ENCODE measurements around the gene MAEA. TPM values are rescaled to one million over a fixed set of nuclear protein-coding genes. Genes with fewer than 3 reads are reported as not detected.

The MAEA gene
- total and polyA plus RNA-seq, 2 experiments from 2014 or later, result 66.6 to 73.2 TPM

- H3K4me1 ChIP-seq (ENCODE audit: insufficient read depth), result no peaks in the 10 kb centered on the region
- H3K79me2 ChIP-seq, result no peaks in the 10 kb centered on the region
- H3K9me3 ChIP-seq (ENCODE audit: low read depth), result no peaks in the 10 kb centered on the region
- no peak overlapping the region for H2AFZ ChIP-seq
- no peaks in the 10 kb centered on the region for H3K27me3 ChIP-seq
- no peaks in the 10 kb centered on the region for H4K20me1 ChIP-seq (ENCODE audit: insufficient read depth, poor library complexity, severe bottlenecking)
- TF ChIP-seq EZH2 (IDR thresholded peaks at IDR 0.05; ENCODE audit: borderline replicate concordance), result no peak
- TF ChIP-seq, protein P1, sequence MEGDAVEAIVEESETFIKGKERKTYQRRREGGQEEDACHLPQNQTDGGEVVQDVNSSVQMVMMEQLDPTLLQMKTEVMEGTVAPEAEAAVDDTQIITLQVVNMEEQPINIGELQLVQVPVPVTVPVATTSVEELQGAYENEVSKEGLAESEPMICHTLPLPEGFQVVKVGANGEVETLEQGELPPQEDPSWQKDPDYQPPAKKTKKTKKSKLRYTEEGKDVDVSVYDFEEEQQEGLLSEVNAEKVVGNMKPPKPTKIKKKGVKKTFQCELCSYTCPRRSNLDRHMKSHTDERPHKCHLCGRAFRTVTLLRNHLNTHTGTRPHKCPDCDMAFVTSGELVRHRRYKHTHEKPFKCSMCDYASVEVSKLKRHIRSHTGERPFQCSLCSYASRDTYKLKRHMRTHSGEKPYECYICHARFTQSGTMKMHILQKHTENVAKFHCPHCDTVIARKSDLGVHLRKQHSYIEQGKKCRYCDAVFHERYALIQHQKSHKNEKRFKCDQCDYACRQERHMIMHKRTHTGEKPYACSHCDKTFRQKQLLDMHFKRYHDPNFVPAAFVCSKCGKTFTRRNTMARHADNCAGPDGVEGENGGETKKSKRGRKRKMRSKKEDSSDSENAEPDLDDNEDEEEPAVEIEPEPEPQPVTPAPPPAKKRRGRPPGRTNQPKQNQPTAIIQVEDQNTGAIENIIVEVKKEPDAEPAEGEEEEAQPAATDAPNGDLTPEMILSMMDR (IDR thresholded peaks at IDR 0.05; ENCODE audit: poor library complexity), result no peak
- no peak for TF ChIP-seq EZH2phosphoT487 (IDR thresholded peaks at IDR 0.05; ENCODE audit: low read depth, severe bottlenecking, unreplicated experiment)
- no peak overlapping the region for H3K4me2 ChIP-seq
- no peaks in the 10 kb centered on the region for H3K9me2 ChIP-seq (replicated peaks; ENCODE audit: insufficient read depth)
- H3K4me3 ChIP-seq, result no peak overlapping the region
- H3K36me3 ChIP-seq (replicated peaks; ENCODE audit: insufficient read depth, low read depth), result no peaks in the 10 kb centered on the region
- whole genome bisulfite sequencing (ENCODE audit: low lambda C conversion rate, missing lambda C conversion rate), result 79% methylated on average over 13 of the region's 18 CpGs
- DNase-seq (ENCODE audit: low spot score), result no peak
- H3K27ac ChIP-seq, result no peak overlapping the region
Observed at GRCh38 chr4:1369091-1369450, 79.4 kb downstream of the MAEA start.

DNA sequence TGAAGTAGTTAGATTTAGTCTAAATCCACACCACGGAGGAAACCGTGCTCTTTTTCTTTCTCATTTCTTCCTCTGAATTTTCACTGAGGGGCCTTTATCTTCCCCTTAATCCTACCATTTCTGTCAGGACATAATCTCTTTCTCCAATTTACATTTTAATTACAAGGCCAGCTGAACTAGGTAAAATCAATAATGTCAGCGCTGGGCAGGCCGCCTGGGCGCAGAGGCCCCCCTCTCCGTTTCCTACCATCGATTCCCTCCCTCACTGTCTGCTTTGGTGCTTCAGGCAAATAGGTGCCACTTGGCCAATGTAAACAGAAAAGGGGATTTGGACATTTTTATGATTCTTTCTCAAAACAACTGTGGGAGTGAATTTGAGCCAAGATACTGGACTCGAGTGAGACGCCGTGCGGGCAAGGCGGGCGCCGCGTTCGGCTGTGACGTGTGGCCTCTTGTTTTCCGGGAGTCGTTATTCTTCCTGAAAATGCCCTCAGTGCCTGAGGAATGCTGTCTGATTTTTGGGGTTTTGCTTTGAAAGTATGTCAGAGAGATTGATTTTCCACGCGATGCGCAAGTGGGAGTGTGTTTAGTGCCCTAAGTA lies 79.9 kb downstream of the MAEA start:
- 77% methylated on average over 22 of the region's 22 CpGs for WGBS (ENCODE audit: low lambda C conversion rate, missing lambda C conversion rate)

GRCh38 chr4:1370321-1371124 lies 80.8 kb downstream of the MAEA start:
- Histone ChIP-seq H3K79me2 (no peaks in the 10 kb centered on the region), H3K4me3 (no peak overlapping the region), H3K4me1 (ENCODE audit: insufficient read depth) (no peaks in the 10 kb centered on the region), H3K27me3 (no peaks in the 10 kb centered on the region), H4K20me1 (ENCODE audit: insufficient read depth, poor library complexity, severe bottlenecking) (no peaks in the 10 kb centered on the region), H2AFZ (no peak overlapping the region), H3K27ac (no peak overlapping the region), H3K36me3 (replicated peaks; ENCODE audit: insufficient read depth, low read depth) (no peaks in the 10 kb centered on the region), H3K9me3 (ENCODE audit: low read depth) (no peaks in the 10 kb centered on the region), H3K4me2 (no peak overlapping the region), H3K9me2 (replicated peaks; ENCODE audit: insufficient read depth) (no peaks in the 10 kb centered on the region)
- DNase-seq (ENCODE audit: low spot score), result no peak
- 94% methylated on average over 29 of the region's 29 CpGs for WGBS (ENCODE audit: low lambda C conversion rate, missing lambda C conversion rate)
- TF ChIP-seq, protein P1 (IDR thresholded peaks at IDR 0.05; ENCODE audit: poor library complexity), result no peak
- TF ChIP-seq EZH2 (IDR thresholded peaks at IDR 0.05; ENCODE audit: borderline replicate concordance) (no peak), EZH2phosphoT487 (IDR thresholded peaks at IDR 0.05; ENCODE audit: low read depth, severe bottlenecking, unreplicated experiment) (no peak)

More for the DNA sequence above, 79.9 kb downstream of the MAEA start:
- no peaks in the 10 kb centered on the region for H3K79me2 ChIP-seq
- H3K4me2 ChIP-seq, result no peak overlapping the region
- DNase-seq (ENCODE audit: low spot score), result no peak
- no peak overlapping the region for H3K27ac ChIP-seq
- no peaks in the 10 kb centered on the region for H3K9me3 ChIP-seq (ENCODE audit: low read depth)
- no peaks in the 10 kb centered on the region for H4K20me1 ChIP-seq (ENCODE audit: insufficient read depth, poor library complexity, severe bottlenecking)
- H3K4me3 ChIP-seq, result no peak overlapping the region
- no peaks in the 10 kb centered on the region for H3K4me1 ChIP-seq (ENCODE audit: insufficient read depth)
- TF ChIP-seq EZH2 (IDR thresholded peaks at IDR 0.05; ENCODE audit: borderline replicate concordance), result no peak
- TF ChIP-seq, protein P1 (IDR thresholded peaks at IDR 0.05; ENCODE audit: poor library complexity), result no peak
- TF ChIP-seq EZH2phosphoT487 (IDR thresholded peaks at IDR 0.05; ENCODE audit: low read depth, severe bottlenecking, unreplicated experiment), result no peak
- H3K27me3 ChIP-seq, result no peaks in the 10 kb centered on the region
- H3K9me2 ChIP-seq (replicated peaks; ENCODE audit: insufficient read depth), result no peaks in the 10 kb centered on the region
- no peaks in the 10 kb centered on the region for H3K36me3 ChIP-seq (replicated peaks; ENCODE audit: insufficient read depth, low read depth)
- H2AFZ ChIP-seq, result no peak overlapping the region
